Umbilical cord (tissue), 2 donors: Measurements from ENCODE around the gene RASGRF1. TPM values are rescaled to one million over a fixed set of nuclear protein-coding genes. Genes with fewer than 3 reads are reported as not detected.

ENCODE experiments used
- DNase-seq: peaks from one replicate; pipeline ENCODE4 v3.0.0-alpha.2; 2015; ENCODE audit warnings: low spot score
- total RNA-seq: library from RNA; depleted of rRNA; stranded (reverse); fragments of >200 nt; gene quantifications from one replicate; pipeline ENCODE4 v1.2.3, GENCODE V29; 2014; ENCODE audit warnings: low replicate concordance; ENCODE audit not compliant: insufficient read depth

Gene RASGRF1
- total RNA-seq, 1 donor from 2014 or later, result 1.7 TPM

DNA sequence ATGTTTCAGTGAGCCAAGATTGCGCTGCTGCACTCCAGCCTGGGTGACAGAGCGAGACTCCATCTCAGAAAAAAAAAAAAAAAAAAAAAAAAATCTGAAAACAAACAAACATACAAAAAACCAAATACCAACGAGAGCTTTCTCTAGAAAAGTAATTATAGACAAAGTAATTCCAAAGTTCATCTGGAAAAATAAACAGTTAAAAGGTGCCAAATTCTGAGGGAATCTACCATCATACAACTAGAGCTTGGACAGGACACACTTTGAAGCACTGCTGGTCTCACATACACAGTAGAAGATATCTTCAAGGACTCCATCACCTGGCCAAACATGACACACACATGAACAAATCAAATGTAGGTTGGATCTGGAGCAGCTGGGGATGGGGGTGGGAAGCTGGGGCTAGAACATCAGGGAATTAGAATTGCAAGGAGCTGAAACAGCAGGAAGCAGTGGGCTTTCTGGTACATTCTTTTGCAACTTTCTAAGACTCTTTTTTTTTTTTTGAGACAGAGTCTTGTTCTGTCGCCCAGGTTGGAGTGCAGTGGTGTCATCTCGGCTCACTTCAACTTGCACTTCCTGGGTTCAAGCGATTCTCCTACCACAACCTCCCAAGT, 104.6 kb downstream of the RASGRF1 start:
- DNase-seq, result no peak

- DNase-seq, result no peak
Measured at GRCh38 chr15:78984041-78984440, 106.5 kb downstream of the RASGRF1 start.

GRCh38 chr15:78983146-78983918, 107.2 kb downstream of the RASGRF1 start:
- no peak for DNase-seq

GRCh38 chr15:78982736-78983135, 107.8 kb downstream of the RASGRF1 start:
- DNase-seq, result no peak

GRCh38 chr15:78981532-78982313, 108.9 kb downstream of the RASGRF1 start:
- no peak for DNase-seq

DNA sequence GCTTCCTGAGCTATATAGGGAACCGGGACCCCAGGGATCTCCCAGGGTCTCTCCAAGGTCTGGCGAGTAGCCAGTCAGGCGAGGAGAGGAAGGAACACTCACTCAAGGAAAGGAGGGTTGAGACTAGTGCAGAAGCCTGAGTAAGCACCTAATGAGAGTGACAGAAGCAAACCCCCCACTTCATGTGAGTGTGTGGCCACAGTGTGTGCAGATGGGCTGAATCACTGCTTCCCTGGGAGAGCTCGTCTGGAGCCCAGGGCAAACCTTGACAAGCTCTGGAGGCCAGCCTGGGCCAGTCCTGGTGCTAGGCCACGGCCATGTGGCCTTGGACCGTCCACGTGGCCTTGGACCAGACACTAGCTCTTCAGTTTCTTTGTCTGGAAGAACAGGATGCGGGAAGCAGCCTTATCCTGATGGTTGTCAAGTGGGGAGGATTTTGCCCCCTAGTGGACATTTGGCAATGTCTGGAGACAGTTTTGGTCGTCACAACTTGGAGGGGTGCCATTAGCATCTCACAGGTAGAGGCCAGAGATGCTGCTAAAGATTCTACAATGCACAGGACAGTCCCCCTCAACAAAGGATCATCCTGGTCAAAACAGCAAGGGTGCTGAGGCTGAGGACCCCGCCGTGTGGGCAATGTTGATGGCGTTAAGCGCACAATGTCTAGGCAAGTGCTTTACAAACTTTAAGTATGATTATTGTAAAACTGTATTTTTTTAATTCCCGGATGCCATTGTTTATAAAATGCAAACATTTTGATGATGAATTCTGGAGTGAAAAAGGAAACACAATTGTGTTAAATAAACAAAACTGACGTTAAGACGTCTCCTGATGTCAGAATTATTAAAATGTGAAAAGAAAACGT, 110.9 kb downstream of the RASGRF1 start:
- peak; percentile 51 for DNase-seq

DNA sequence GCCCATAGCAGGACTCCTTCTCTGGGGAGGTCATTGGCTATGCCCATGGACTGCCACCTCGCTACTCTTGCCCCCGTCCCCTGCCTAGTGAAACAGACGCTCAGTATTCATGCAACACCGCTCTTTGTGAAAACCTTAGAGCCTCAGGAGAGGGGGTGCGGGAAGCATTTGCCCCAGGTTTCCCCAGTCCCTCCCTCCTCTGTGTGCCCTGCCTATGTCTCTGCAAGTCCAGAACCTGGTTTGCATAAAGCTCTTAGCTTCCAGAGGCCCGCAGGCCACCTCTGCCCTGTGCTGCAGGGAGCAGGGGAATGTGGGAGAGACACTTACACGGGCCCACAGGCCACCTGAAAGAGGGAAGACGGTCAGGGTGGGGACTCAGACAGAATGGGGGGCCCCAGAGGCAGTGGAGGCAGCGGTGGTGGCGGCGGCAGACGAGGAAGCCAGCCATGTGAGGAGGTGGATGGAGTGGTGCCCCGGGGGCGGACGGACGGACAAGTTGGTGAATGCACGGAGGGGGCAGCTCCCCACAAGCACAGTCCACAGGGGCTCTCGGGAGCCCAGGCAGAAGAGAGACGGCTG, 111.9 kb downstream of the RASGRF1 start:
- no peak for DNase-seq

- no peak for DNase-seq
Measured at GRCh38 chr15:78977591-78978347, 112.8 kb downstream of the RASGRF1 start.

DNA sequence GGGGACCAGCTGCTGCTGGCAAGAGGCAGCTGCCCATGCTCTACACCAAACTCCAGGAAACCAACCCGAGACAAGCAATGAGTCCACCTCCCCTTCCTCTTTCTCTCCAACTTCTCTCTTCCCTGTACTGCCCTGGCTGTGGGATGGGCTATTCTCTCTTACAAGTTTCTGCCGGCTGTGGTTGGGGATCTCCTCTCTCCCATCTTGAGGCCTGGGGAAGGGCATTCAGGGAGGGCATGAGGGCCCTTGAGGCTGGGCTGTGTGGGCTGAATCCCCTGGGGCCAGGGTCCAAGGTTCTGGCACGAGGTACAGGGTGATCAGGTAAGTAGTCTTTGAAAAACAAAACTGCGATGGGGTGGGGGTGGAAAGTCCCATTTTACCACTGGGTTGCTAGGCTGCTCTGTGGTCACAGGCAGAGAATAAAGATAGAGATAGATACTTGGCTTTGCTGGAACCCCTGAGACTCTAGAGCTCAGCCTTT, 113.4 kb downstream of the RASGRF1 start:
- no peak for DNase-seq

DNA sequence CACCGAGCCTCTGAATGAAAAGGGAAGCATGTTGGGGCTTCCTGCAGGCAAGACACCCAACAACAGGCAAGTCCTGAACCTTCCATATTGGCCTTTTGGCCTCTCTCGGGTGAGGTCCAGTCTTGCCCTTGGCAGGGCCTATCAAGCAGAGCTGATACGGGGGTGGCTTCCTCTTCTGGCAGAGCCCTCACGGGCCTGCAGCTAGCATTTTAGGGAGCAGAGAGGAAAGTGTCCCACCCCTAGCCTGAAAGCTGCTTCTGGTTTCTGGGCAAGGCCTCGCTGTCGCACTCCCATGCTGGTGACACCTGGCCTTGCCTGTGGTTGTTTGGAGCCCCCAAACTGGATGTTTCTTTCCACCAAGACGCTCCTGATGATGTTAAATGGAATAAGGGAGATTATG, 113.9 kb downstream of the RASGRF1 start:
- no peak for DNase-seq

DNA sequence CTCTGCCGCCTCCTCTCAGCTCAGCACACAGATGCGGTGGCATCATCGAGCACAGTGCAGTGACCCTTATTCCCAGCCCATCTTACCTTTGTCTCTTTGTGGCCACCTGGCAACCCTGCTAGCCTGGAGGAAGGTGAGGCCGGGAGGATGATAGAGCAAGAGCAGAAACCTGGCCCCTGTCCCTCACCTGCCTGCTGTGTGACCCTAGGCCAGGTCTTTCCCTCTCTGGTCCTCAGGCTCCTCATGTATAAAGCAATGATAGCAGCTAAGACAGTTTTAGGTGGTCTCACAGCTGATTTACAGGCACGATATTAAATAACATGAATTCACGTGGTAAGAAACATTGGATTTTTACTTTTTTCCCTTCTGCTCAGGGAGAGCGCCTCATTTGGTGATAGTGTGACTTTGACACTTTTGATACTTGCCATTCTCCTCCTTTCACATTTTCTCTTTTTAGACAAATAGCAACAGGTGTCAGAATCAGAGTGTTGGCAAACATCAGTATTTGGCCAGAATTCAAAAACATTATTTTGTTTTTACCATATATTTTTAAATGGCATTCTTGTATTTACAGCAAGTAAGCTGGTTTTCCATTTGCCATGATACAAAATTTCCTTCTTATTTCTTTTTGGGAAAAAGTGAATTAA, 116.2 kb downstream of the RASGRF1 start:
- no peak for DNase-seq

GRCh38 chr15:78969687-78970349, 120.8 kb downstream of the RASGRF1 start:
- DNase-seq, result no peak

DNA sequence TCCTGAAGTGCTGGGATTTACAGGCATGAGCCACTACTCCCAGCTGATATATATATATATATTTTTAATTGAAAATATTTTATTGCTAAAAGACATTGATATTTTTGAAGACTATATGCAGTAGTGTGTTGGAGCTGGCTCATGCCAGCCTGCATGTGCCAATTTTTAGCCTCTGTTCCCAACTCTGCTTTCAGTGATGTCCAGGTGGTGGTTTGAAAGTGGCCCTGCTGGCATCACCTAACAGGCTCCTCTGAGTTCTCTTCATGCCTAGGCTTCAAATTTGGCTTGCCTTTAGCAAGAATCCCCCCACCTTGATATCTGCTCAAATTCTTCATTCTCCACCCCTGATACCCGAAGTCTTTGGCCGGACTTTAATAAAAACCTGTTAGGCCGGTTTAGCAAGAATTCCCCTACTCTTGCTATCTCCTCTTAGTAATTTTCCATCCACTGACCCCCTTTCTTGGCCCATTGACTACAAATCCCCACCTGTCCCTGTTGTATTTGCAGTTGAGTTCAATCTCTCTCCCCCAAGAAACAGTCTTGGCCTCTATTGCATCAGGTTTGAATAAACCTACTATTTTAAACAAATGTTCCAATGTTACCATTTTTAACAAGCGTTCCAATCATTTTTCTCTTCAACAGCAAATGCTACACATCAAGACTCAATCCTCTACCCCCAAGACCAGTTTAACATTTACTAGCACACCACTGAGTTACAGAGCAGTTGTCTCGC, 121.9 kb downstream of the RASGRF1 start:
- no peak for DNase-seq

DNA sequence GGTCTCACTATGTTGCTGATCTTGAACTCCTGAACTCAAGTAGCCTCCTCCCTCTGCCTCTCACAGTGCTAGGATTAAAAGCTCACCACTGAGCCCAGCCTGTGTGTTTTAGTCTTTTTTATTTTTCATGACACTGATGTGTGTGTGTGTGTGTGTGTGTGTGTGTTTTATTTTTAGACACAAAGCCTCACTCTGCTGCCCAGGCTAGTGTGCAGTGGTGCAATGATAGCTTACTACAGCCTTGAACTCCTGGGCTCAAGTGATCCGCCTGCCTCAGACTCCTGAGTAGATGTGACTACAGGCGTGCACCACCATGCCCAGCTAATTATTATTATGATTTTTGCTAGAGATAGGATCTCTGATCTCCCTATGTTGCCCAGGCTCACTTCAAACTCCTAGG, 122.5 kb downstream of the RASGRF1 start:
- no peak for DNase-seq

GRCh38 chr15:78960308-78960707, 130.3 kb downstream of the RASGRF1 start:
- no peak for DNase-seq

DNA sequence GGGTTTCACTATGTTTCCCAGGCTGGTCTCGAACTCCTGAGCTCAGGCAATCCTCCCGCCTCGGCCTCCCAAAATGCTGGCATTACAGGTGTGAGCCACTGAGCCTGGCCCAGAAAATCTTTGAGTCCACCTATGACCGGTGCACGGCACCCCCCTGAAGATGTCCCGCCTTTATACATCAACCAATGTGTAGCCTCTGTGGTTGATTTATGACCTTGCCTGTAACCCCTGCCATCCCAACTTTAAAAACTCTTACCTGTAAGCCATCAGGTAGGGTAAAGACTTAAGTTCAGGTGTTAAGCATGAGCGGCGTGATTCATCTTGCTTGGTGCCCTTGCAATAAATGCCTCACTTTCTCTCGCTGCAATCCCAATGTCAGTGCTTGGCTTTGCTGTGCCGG, 131.2 kb downstream of the RASGRF1 start:
- DNase-seq, result no peak

- DNase-seq, result no peak
Measured at GRCh38 chr15:78957416-78958093, 133.0 kb downstream of the RASGRF1 start.

DNA sequence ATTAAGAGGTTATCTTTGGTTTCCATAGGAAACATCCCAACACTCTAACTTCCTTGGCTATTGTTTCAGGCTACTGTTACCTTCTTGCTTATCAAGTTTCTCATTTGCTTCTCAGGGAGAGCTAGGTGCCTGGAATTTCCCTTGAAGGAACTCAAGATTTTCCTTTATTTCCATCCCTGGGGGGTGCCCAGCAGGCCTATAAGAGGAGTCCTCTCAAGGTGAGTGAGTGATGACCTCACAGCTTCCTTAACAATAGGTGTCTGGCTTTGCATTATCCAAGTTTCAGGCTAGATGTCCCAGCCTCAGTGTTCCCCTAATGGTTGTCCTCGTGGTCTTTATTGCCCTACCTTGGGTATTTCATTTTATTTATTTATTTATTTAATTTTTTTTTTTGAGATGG, 133.6 kb downstream of the RASGRF1 start:
- DNase-seq, result no peak
